SU-DHL-6 (cell line): ENCODE measurements around the gene SGCA.

ENCODE experiments used
- H2AFZ ChIP-seq: fragments of 200-600 bp; sonication (generic); 2 replicates; pipeline ENCODE4 v1.6.1; 2014; ENCODE audit warnings: low read depth, mild to moderate bottlenecking, moderate library complexity, mixed read lengths, antibody characterized with exemption, low read length; ENCODE audit not compliant: severe bottlenecking
- H3F3A ChIP-seq: fragments of 200-600 bp; shearing (Covaris generic); 2 replicates; pipeline ENCODE4 v1.6.0; 2016; ENCODE audit warnings: antibody characterized with exemption, mild to moderate bottlenecking; ENCODE audit not compliant: insufficient read depth
- H3K27ac ChIP-seq: fragments of 200-600 bp; sonication (generic); 2 replicates; pipeline ENCODE4 v1.5.1; 2016; ENCODE audit warnings: low read depth, mild to moderate bottlenecking, low read length, moderate library complexity, mixed read lengths
- H3K27me3 ChIP-seq: fragments of 200-600 bp; sonication (generic), shearing (Covaris generic); 2 replicates; pipeline ENCODE4 v1.6.0; 2014; ENCODE audit warnings: mild to moderate bottlenecking, low read length
- H3K36me3 ChIP-seq: fragments of 200-600 bp; sonication (generic); 2 replicates; pipeline ENCODE4 v1.6.1; 2014; ENCODE audit warnings: mild to moderate bottlenecking, low read length, mixed read lengths
- H3K4me2 ChIP-seq: fragments of 300-600, 200-600 bp; shearing (Covaris generic), sonication (generic); 2 replicates; pipeline ENCODE4 v1.6.0; 2014; ENCODE audit warnings: low read length, low read depth, mild to moderate bottlenecking; ENCODE audit not compliant: poor library complexity, severe bottlenecking
- H3K4me3 ChIP-seq: fragments of 200-600 bp; sonication (generic); 2 replicates; pipeline ENCODE4 v1.5.1; 2014; ENCODE audit warnings: antibody characterized with exemption, low read length, mild to moderate bottlenecking, mixed read lengths; ENCODE audit not compliant: insufficient read depth, poor library complexity, severe bottlenecking
- H3K79me2 ChIP-seq: fragments of 200-600 bp; sonication (generic); 2 replicates; pipeline ENCODE4 v1.6.1; 2014; ENCODE audit warnings: mild to moderate bottlenecking, low read length, moderate library complexity; ENCODE audit not compliant: insufficient read depth
- H3K9ac ChIP-seq: fragments of 200-600 bp; sonication (generic); 2 replicates; pipeline ENCODE4 v1.7.0; 2014; ENCODE audit warnings: mild to moderate bottlenecking, low read length
- H3K9me2 ChIP-seq: fragments of 200-600 bp; sonication (generic); replicated peaks from 2 replicates; pipeline ENCODE4 v1.6.1; 2014; ENCODE audit warnings: low read length; ENCODE audit not compliant: insufficient read depth
- H3K9me3 ChIP-seq: fragments of 200-600 bp; sonication (generic); 2 replicates; pipeline ENCODE4 v1.6.1; 2014; ENCODE audit warnings: low read length, mixed read lengths; ENCODE audit not compliant: insufficient read depth
- H4K20me1 ChIP-seq: fragments of 200-600 bp; sonication (generic); 2 replicates; pipeline ENCODE4 v1.6.1; 2014; ENCODE audit warnings: low read depth, mild to moderate bottlenecking, antibody characterized with exemption, low read length, moderate library complexity, mixed read lengths
- EZH2phosphoT487 ChIP-seq: fragments of 200-600 bp; sonication (generic), shearing (Covaris generic); conservative IDR thresholded peaks from 2 replicates; pipeline ENCODE4 v1.6.1; 2018; ENCODE audit warnings: mild to moderate bottlenecking, antibody characterized with exemption, low read length, moderate library complexity, mixed read lengths
- TF ChIP-seq, protein P1 (sequence below): fragments of 200-600 bp; sonication (generic); IDR thresholded peaks from one replicate; pipeline ENCODE4 v1.5.1; 2017; ENCODE audit warnings: antibody characterized with exemption, mild to moderate bottlenecking, low read length, moderate library complexity; ENCODE audit not compliant: insufficient read depth, poor library complexity, severe bottlenecking

The SGCA gene

DNA sequence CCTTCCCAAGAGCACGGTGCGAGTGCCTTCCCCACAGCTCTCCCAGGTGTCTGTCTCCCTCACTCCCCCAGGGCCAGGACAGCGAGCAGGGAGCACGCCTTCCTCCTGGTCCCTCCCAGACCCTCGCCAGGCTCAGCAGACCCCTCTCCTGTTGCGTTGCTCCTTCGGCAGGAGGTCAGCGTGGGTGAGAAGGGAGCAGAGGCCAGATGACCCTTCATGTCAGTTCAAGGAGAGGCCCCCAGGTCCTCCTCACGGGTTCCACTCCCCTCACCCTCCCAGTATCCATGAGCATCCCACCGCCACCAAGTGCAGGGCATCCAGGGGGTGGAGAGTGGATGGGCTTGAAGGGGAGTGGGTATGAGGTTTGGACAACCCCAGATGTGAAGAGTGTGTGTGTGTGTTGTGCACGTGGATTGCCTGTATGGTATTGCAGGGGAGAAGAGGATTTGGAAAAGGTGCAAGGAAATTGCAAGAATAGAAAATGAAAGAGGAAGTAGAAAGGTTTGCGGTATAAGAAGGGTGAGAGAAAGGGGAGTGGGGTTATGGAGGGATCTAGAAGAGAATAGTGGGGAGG, 17.7 kb downstream of the SGCA start:
- Histone ChIP-seq H3F3A (no peaks in the 10 kb centered on the region), H2AFZ (no peak overlapping the region), H4K20me1 (no peaks in the 10 kb centered on the region), H3K9ac (no peak overlapping the region), H3K4me2 (no peak overlapping the region), H3K36me3 (no peaks in the 10 kb centered on the region), H3K27ac (no peak overlapping the region), H3K4me3 (no peak overlapping the region), H3K9me3 (no peaks in the 10 kb centered on the region), H3K9me2 (no peaks in the 10 kb centered on the region), H3K79me2 (no peaks in the 10 kb centered on the region), H3K27me3 (no peaks in the 10 kb centered on the region)
- TF ChIP-seq, protein P1, sequence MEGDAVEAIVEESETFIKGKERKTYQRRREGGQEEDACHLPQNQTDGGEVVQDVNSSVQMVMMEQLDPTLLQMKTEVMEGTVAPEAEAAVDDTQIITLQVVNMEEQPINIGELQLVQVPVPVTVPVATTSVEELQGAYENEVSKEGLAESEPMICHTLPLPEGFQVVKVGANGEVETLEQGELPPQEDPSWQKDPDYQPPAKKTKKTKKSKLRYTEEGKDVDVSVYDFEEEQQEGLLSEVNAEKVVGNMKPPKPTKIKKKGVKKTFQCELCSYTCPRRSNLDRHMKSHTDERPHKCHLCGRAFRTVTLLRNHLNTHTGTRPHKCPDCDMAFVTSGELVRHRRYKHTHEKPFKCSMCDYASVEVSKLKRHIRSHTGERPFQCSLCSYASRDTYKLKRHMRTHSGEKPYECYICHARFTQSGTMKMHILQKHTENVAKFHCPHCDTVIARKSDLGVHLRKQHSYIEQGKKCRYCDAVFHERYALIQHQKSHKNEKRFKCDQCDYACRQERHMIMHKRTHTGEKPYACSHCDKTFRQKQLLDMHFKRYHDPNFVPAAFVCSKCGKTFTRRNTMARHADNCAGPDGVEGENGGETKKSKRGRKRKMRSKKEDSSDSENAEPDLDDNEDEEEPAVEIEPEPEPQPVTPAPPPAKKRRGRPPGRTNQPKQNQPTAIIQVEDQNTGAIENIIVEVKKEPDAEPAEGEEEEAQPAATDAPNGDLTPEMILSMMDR = no peak
- no peak for TF ChIP-seq EZH2phosphoT487

- H3K36me3 ChIP-seq = no peaks in the 10 kb centered on the region
Observed at GRCh38 chr17:50184064-50184463, 18.3 kb downstream of the SGCA start.

GRCh38 chr17:50184611-50185398, 19.0 kb downstream of the SGCA start:
- Histone ChIP-seq H3K4me2 (no peak overlapping the region), H3K27ac (no peak overlapping the region)

More at GRCh38 chr17:50184064-50184463, 18.3 kb downstream of the SGCA start:
- Histone ChIP-seq H2AFZ (no peak overlapping the region), H3F3A (no peaks in the 10 kb centered on the region), H3K27me3 (no peaks in the 10 kb centered on the region), H3K27ac (no peak overlapping the region), H3K4me2 (no peak overlapping the region), H3K79me2 (no peaks in the 10 kb centered on the region), H4K20me1 (no peaks in the 10 kb centered on the region), H3K4me3 (no peak overlapping the region), H3K9me3 (no peaks in the 10 kb centered on the region), H3K9me2 (no peaks in the 10 kb centered on the region), H3K9ac (no peak overlapping the region)
- TF ChIP-seq, protein P1 = no peak
- TF ChIP-seq EZH2phosphoT487 = no peak

More at GRCh38 chr17:50184611-50185398, 19.0 kb downstream of the SGCA start:
- Histone ChIP-seq H3K79me2 (no peaks in the 10 kb centered on the region), H3K27me3 (no peaks in the 10 kb centered on the region), H3K36me3 (no peaks in the 10 kb centered on the region), H3F3A (no peaks in the 10 kb centered on the region), H3K9ac (no peak overlapping the region), H3K4me3 (no peak overlapping the region), H2AFZ (no peak overlapping the region), H4K20me1 (no peaks in the 10 kb centered on the region), H3K9me2 (no peaks in the 10 kb centered on the region), H3K9me3 (no peaks in the 10 kb centered on the region)
- TF ChIP-seq, protein P1 = no peak
- TF ChIP-seq EZH2phosphoT487 = no peak
